Measurements from ENCODE around the gene HSD11B1.

HSD11B1 gene

DNA sequence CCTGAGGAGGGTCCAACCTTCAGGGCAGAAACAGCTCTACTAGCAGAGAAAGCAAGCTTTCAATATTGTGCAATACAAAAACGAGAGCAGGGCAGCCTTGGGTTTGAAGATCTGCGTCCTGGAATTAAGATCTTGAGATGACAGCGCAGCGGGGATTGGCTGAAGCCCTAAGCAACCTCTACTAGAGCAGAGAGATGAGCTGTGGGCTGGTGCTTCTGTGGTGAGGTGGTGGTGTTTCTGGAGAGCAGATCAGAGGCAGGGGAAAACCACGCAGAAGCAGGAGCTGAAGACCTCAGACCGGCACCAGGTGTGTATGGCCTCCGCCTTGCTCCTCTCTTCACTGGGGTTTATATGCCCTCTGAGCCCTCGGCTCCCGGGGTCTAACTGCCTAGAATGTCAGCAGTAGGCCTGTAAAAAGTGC lies 63.7 kb downstream of the HSD11B1 start:
- WGBS (ENCODE audit: insufficient coverage) = 51% methylated on average over 8 of the region's 9 CpGs
- Histone ChIP-seq H3K27me3 (replicated peaks in 2 of 5; ENCODE audit: control insufficient read depth in 4 of 5, insufficient read depth in 5 of 5, low read length in 4 of 5) (no peaks in the 10 kb centered on the region), H3K4me3 (ENCODE audit: control insufficient read depth in 1 of 7, extremely low read depth in 1 of 7, insufficient read depth in 4 of 7, low read depth in 2 of 7, low read length in 6 of 7) (peak overlapping the region in 6 of 7 experiments; percentile 9 to 68 (median 46)), H3K4me1 (ENCODE audit: control extremely low read depth in 1 of 4, control insufficient read depth in 4 of 4, insufficient read depth in 4 of 4, low read length in 3 of 4) (peaks cover 26 to 67% (median 53%) of the 10 kb centered on the region in 4 experiments), H3K36me3 (ENCODE audit: control insufficient read depth in 4 of 4, insufficient read depth in 4 of 4, low read length in 3 of 4) (peaks cover 4 to 38% (median 19%) of the 10 kb centered on the region in 4 experiments), H3K27ac (ENCODE audit: insufficient read depth in 1 of 2, low read depth in 1 of 2, low read length in 2 of 2, poor library complexity in 1 of 2, severe bottlenecking in 2 of 2) (peak overlapping the region; percentile 48 to 87), H3K9me3 (ENCODE audit: control extremely low read depth in 1 of 5, control insufficient read depth in 4 of 5, insufficient read depth in 2 of 5, low read depth in 1 of 5, low read length in 4 of 5) (no peaks in the 10 kb centered on the region)
- POLR2A ChIA-PET = interaction anchor here (0.8 kb wide), 1 partner anchor 12 kb away, joined by 3 read pairs; no protein-coding TSS in a partner anchor
- CTCF ChIA-PET = interaction anchor here (0.8 to 5.2 kb wide), 6 partner anchors 10 to 113 kb away, joined by 3 to 54 read pairs (median 4); partner anchors contain the start of gene TRAF3IP3
- peak in 2 of 3 donors; percentile 56 to 63 for DNase-seq

DNA sequence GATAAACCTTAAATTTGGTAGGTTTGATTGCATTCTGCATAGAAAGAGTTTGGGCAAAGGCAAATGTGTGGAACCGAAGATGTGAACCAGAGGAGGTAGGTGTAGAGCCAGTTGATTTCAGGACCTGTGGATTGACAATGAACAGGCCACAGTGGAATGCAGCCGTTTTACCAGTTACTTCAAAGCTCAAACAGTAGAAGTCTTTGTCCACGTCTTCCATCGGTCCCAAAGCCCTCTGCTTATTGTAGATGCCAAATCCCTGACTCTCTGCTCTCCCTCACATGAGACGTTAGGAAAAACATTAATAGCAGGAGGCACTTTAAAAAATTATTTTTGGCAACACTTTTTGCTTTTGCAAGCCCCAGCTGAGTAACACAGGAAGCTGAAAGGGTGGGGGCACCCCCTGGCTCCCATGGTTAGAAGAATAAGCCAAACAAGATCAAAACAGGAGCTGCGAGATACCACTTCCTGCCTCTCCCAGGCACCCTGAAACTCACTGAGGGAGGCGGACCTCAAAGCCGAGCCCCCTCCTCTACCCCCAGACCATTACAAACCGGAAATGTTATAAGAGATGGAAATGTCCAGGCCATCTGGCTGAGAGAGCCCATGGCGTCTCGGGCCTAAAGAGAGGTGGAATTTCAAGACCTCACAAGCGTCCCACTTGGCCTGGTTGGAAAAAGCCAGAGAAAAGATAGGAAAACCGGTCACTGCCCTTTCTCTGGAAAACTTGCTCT lies 64.7 kb downstream of the HSD11B1 start:
- H3K27ac ChIP-seq (ENCODE audit: insufficient read depth in 1 of 2, low read depth in 1 of 2, low read length in 2 of 2, poor library complexity in 1 of 2, severe bottlenecking in 2 of 2) = peak overlapping the region; percentile 62 to 87

DNA sequence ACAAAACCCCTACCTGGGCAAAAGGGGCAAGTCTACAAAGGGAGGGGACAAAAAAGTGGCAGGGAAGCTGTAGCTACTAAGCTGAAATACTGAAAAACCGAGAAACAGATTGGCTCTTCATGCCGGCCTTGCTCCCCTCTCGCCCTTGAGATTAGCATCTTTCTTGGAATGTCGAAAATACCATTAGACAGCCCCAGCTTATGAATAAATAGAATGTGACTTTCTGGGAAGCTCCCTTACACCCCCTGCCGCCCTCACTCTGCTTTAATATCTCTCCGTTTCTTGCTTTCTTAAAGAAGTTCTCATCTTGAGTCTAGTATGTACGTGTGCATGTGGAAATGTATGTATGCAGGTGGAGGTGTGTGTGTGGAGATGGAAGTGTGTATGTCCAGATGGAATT lies 65.3 kb downstream of the HSD11B1 start:
- 2% methylated on average over 5 of the region's 7 CpGs for WGBS (ENCODE audit: insufficient coverage)
- Histone ChIP-seq H3K27me3 (replicated peaks in 2 of 5; ENCODE audit: control insufficient read depth in 4 of 5, insufficient read depth in 5 of 5, low read length in 4 of 5) (no peaks in the 10 kb centered on the region), H3K36me3 (ENCODE audit: control insufficient read depth in 4 of 4, insufficient read depth in 4 of 4, low read length in 3 of 4) (peaks cover 7 to 34% (median 18%) of the 10 kb centered on the region in 4 experiments), H3K9me3 (ENCODE audit: control extremely low read depth in 1 of 5, control insufficient read depth in 4 of 5, insufficient read depth in 2 of 5, low read depth in 1 of 5, low read length in 4 of 5) (no peaks in the 10 kb centered on the region), H3K27ac (ENCODE audit: insufficient read depth in 1 of 2, low read depth in 1 of 2, low read length in 2 of 2, poor library complexity in 1 of 2, severe bottlenecking in 2 of 2) (peak overlapping the region; percentile 62 to 87), H3K4me3 (ENCODE audit: control insufficient read depth in 1 of 7, extremely low read depth in 1 of 7, insufficient read depth in 4 of 7, low read depth in 2 of 7, low read length in 6 of 7) (peak overlapping the region in 4 of 7 experiments; percentile 27 to 68 (median 54)), H3K4me1 (ENCODE audit: control extremely low read depth in 1 of 4, control insufficient read depth in 4 of 4, insufficient read depth in 4 of 4, low read length in 3 of 4) (peaks cover 26 to 67% (median 54%) of the 10 kb centered on the region in 4 experiments)
- peak in 2 of 3 donors; percentile 43 to 62 for DNase-seq
- ChIA-PET CTCF (interaction anchor here (0.9 to 5.2 kb wide), 5 partner anchors 8 to 26 kb away, joined by 3 to 54 read pairs (median 4); partner anchors contain the start of gene TRAF3IP3), POLR2A (interaction anchor here (1.2 kb wide), 1 partner anchor 22 kb away, joined by 3 read pairs; no protein-coding TSS in a partner anchor)

More for the DNA sequence above, 64.7 kb downstream of the HSD11B1 start:
- DNase-seq = peak; percentile 31 to 76 (median 69)
- Histone ChIP-seq H3K36me3 (ENCODE audit: control insufficient read depth in 4 of 4, insufficient read depth in 4 of 4, low read length in 3 of 4) (peaks cover 5 to 32% (median 16%) of the 10 kb centered on the region in 4 experiments), H3K4me3 (ENCODE audit: control insufficient read depth in 1 of 7, extremely low read depth in 1 of 7, insufficient read depth in 4 of 7, low read depth in 2 of 7, low read length in 6 of 7) (peak overlapping the region in 6 of 7 experiments; percentile 27 to 68 (median 49)), H3K4me1 (ENCODE audit: control extremely low read depth in 1 of 4, control insufficient read depth in 4 of 4, insufficient read depth in 4 of 4, low read length in 3 of 4) (peaks cover 26 to 67% (median 54%) of the 10 kb centered on the region in 4 experiments), H3K27me3 (replicated peaks in 2 of 5; ENCODE audit: control insufficient read depth in 4 of 5, insufficient read depth in 5 of 5, low read length in 4 of 5) (no peaks in the 10 kb centered on the region), H3K9me3 (ENCODE audit: control extremely low read depth in 1 of 5, control insufficient read depth in 4 of 5, insufficient read depth in 2 of 5, low read depth in 1 of 5, low read length in 4 of 5) (no peaks in the 10 kb centered on the region)
- CTCF ChIA-PET = interaction anchor here (0.8 to 5.2 kb wide), 6 partner anchors 9 to 114 kb away, joined by 3 to 54 read pairs (median 4); partner anchors contain the start of gene TRAF3IP3
- 2% methylated on average over 5 of the region's 13 CpGs for whole genome bisulfite sequencing (ENCODE audit: insufficient coverage)
- POLR2A ChIA-PET = interaction anchor here (1.2 kb wide), 1 partner anchor 21 kb away, joined by 3 read pairs; no protein-coding TSS in a partner anchor

DNA sequence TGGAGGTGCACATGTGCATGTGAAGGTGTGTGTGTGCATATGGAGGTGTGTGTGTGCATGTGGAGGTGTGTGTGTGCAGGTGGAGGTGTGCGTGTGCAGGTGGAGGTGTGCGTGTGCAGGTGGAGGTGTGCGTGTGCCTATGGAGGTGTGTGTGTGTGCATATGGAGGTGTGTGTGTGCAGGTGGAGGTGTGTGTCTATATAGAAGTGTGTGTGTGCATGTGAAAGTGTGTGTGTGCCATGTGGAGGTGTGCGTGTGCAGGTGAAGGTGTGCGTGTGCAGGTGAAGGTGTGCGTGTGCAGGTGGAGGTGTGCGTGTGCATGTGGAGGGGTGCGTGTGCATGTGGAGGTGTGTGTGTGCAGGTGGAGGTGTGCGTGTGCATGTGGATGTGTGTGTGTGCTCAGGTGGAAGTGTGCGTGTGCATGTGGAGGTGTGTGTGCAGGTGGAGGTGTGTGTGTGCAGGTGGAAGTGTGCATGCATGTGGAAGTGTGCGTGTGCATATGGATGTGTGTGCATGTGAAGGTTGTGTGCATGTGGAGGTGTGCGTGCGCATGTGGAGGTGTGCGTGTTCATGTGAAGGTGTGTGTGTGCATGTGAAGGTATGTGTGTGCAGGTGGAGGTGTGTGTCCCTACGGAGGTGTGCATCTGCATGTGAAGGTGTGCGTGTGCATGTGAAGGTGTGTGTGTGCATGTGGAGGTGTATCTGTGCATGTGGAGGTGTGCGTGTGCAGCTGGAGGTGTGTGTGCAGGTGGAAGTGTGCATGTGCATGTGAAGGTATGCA lies 66.2 kb downstream of the HSD11B1 start:
- H3K4me3 ChIP-seq (ENCODE audit: control insufficient read depth in 1 of 7, extremely low read depth in 1 of 7, insufficient read depth in 4 of 7, low read depth in 2 of 7, low read length in 6 of 7) = peak overlapping the region in 2 of 7 experiments; percentile 59 to 68
- no peak overlapping the region for H3K27ac ChIP-seq (ENCODE audit: insufficient read depth in 1 of 2, low read depth in 1 of 2, low read length in 2 of 2, poor library complexity in 1 of 2, severe bottlenecking in 2 of 2)
- H3K9me3 ChIP-seq (ENCODE audit: control extremely low read depth in 1 of 5, control insufficient read depth in 4 of 5, insufficient read depth in 2 of 5, low read depth in 1 of 5, low read length in 4 of 5) = no peaks in the 10 kb centered on the region
- 98% methylated on average over 9 of the region's 17 CpGs for WGBS (ENCODE audit: insufficient coverage)
- CTCF ChIA-PET = interaction anchor here (0.7 to 5.2 kb wide), 3 partner anchors 22 to 1361 kb away, joined by 4 to 28 read pairs (median 4); no protein-coding TSS in a partner anchor
- POLR2A ChIA-PET = interaction anchor here (1.2 kb wide), 1 partner anchor 23 kb away, joined by 3 read pairs; no protein-coding TSS in a partner anchor
- no peaks in the 10 kb centered on the region for H3K27me3 ChIP-seq (replicated peaks in 2 of 5; ENCODE audit: control insufficient read depth in 4 of 5, insufficient read depth in 5 of 5, low read length in 4 of 5)
- DNase-seq = peak in 1 of 3 donors; percentile 41
- H3K4me1 ChIP-seq (ENCODE audit: control extremely low read depth in 1 of 4, control insufficient read depth in 4 of 4, insufficient read depth in 4 of 4, low read length in 3 of 4) = peaks cover 26 to 67% (median 54%) of the 10 kb centered on the region in 4 experiments
- H3K36me3 ChIP-seq (ENCODE audit: control insufficient read depth in 4 of 4, insufficient read depth in 4 of 4, low read length in 3 of 4) = peaks cover 13 to 41% (median 25%) of the 10 kb centered on the region in 4 experiments

DNA sequence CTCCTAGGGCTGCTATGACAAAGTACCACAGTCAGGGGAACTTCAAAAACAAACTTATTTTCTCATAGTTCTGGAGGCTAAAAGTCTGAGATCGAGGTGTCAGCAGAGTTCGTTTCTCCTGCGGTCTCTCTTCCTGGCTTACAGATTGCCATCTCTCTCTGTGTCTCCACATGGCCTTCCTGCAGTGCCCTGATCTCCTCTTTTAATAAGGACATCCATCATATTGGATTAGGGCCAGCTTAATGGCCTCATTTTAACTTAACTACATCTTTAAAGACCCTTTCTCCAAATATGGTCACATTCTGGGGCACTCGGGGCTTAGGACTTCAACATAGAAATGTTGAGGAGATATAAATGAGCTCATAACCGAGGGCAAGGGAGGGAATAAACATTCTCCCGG lies 67.5 kb downstream of the HSD11B1 start:
- peak in 2 of 3 donors; percentile 36 to 48 for DNase-seq
- POLR2A ChIA-PET = no interaction called here
- peaks cover 17 to 41% (median 29%) of the 10 kb centered on the region in 4 experiments for H3K36me3 ChIP-seq (ENCODE audit: control insufficient read depth in 4 of 4, insufficient read depth in 4 of 4, low read length in 3 of 4)
- no peak overlapping the region for H3K27ac ChIP-seq (ENCODE audit: insufficient read depth in 1 of 2, low read depth in 1 of 2, low read length in 2 of 2, poor library complexity in 1 of 2, severe bottlenecking in 2 of 2)
- H3K27me3 ChIP-seq (replicated peaks in 2 of 5; ENCODE audit: control insufficient read depth in 4 of 5, insufficient read depth in 5 of 5, low read length in 4 of 5) = no peaks in the 10 kb centered on the region
- H3K4me1 ChIP-seq (ENCODE audit: control extremely low read depth in 1 of 4, control insufficient read depth in 4 of 4, insufficient read depth in 4 of 4, low read length in 3 of 4) = peaks cover 22 to 55% (median 47%) of the 10 kb centered on the region in 4 experiments
- CTCF ChIA-PET = interaction anchor here (1.0 to 1.5 kb wide), 3 partner anchors 11 to 55 kb away, joined by 4 read pairs; partner anchors contain the start of gene UTP25
- WGBS (ENCODE audit: insufficient coverage) = 58% methylated on average over 5 of the region's 6 CpGs
- H3K9me3 ChIP-seq (ENCODE audit: control extremely low read depth in 1 of 5, control insufficient read depth in 4 of 5, insufficient read depth in 2 of 5, low read depth in 1 of 5, low read length in 4 of 5) = no peaks in the 10 kb centered on the region
- peak overlapping the region in 1 of 7 experiments; percentile 25 for H3K4me3 ChIP-seq (ENCODE audit: control insufficient read depth in 1 of 7, extremely low read depth in 1 of 7, insufficient read depth in 4 of 7, low read depth in 2 of 7, low read length in 6 of 7)

DNA sequence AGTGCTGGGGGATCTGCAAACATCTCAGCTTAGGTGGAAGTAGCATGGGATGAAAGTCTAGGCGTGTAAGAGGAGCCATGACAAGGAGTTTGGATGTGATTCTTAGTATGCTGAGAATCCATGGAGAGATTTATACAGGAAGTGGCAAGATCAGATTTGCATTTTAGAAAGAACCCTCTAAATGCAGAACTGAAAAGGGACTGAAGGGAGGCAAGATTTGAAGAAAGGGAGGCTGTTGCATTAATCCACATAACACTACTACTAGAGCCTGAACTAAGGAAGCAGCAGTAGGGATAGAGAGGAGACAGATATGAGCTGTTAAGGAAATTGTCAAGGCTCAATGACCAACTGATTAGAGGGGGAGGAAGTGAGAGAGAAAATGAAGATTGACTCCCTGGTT lies 69.9 kb downstream of the HSD11B1 start:
- peaks cover 25 to 60% (median 48%) of the 10 kb centered on the region in 4 experiments for H3K36me3 ChIP-seq (ENCODE audit: control insufficient read depth in 4 of 4, insufficient read depth in 4 of 4, low read length in 3 of 4)
- ChIA-PET CTCF (interaction anchor here (0.7 to 2.3 kb wide), 4 partner anchors 8 to 47 kb away, joined by 3 to 7 read pairs (median 4); partner anchors contain the start of gene C1orf74), POLR2A (no interaction called here)
- no peak overlapping the region for H3K4me3 ChIP-seq (ENCODE audit: control insufficient read depth in 1 of 7, extremely low read depth in 1 of 7, insufficient read depth in 4 of 7, low read depth in 2 of 7, low read length in 6 of 7)
- H3K4me1 ChIP-seq (ENCODE audit: control extremely low read depth in 1 of 4, control insufficient read depth in 4 of 4, insufficient read depth in 4 of 4, low read length in 3 of 4) = peaks cover 0 to 31% (median 23%) of the 10 kb centered on the region in 4 experiments
- 89% methylated on average over 1 of the region's 1 CpG for WGBS (ENCODE audit: insufficient coverage)
- no peaks in the 10 kb centered on the region for H3K27me3 ChIP-seq (replicated peaks in 2 of 5; ENCODE audit: control insufficient read depth in 4 of 5, insufficient read depth in 5 of 5, low read length in 4 of 5)
- DNase-seq = no peak
- no peaks in the 10 kb centered on the region for H3K9me3 ChIP-seq (ENCODE audit: control extremely low read depth in 1 of 5, control insufficient read depth in 4 of 5, insufficient read depth in 2 of 5, low read depth in 1 of 5, low read length in 4 of 5)
- H3K27ac ChIP-seq (ENCODE audit: insufficient read depth in 1 of 2, low read depth in 1 of 2, low read length in 2 of 2, poor library complexity in 1 of 2, severe bottlenecking in 2 of 2) = no peak overlapping the region

Data from common myeloid progenitor, CD34-positive (primary cell).